ENCODE measurements around the gene FGF18. TPM values are rescaled to one million over a fixed set of nuclear protein-coding genes. Genes with fewer than 3 reads are reported as not detected.

The FGF18 gene
- total RNA-seq, 1 experiment from 2014 or later = 1.7 TPM

- no peaks in the 10 kb centered on the region for H3K9me3 ChIP-seq (ENCODE audit: control insufficient read depth, insufficient read depth, low read depth, low read length)
- no peaks in the 10 kb centered on the region for H3K4me1 ChIP-seq (ENCODE audit: control insufficient read depth, insufficient read depth, low read length)
- no peak overlapping the region for H3K27ac ChIP-seq (ENCODE audit: low read length)
- no peak for DNase-seq (ENCODE audit: low read depth, low spot score)
- no peak overlapping the region for H3K4me3 ChIP-seq (ENCODE audit: low read depth in 2 of 2, low read length in 2 of 2)
- ChIA-PET POLR2A (no interaction called here), CTCF (interaction anchor here (0.7 kb wide), 1 partner anchor 589 kb away, joined by 3 read pairs; no protein-coding TSS in a partner anchor)
- ATAC-seq = no peak
- TF ChIP-seq CTCF (IDR thresholded peaks at IDR 0.05) (no peak), REST (IDR thresholded peaks at IDR 0.05; ENCODE audit: insufficient read depth in 1 of 2, low read depth in 2 of 2, low read length in 1 of 2) (no peak), POLR2AphosphoS5 (IDR thresholded peaks at IDR 0.05; ENCODE audit: low read depth, low read length) (no peak), SIN3A (IDR thresholded peaks at IDR 0.05; ENCODE audit: borderline replicate concordance, insufficient read depth, low read depth, low read length) (no peak), TCF7L2 (IDR thresholded peaks at IDR 0.05; ENCODE audit: low read depth, low read length) (no peak)
- in situ Hi-C loops (cut with HindIII; ENCODE audit: low pct_unique_long_range_greater_than_20kb, low sequenced_read_pairs) = no loop called here
- H3K36me3 ChIP-seq (ENCODE audit: control insufficient read depth, insufficient read depth, low read length) = no peaks in the 10 kb centered on the region
- intact Hi-C loops (cut with micrococcal nuclease; ENCODE audit: unreplicated experiment) = no loop called here
- 0 out of 2 replicates have a peak, but pooled peaks cover 2% of the 10 kb centered on the region for H3K27me3 ChIP-seq (ENCODE audit: control insufficient read depth, insufficient read depth, low read length)
- no TSS peak for BruUV-seq (replicated peaks)
Measured at GRCh38 chr5:171474230-171474813, 54.9 kb downstream of the FGF18 start.

- DNase-seq (ENCODE audit: low read depth, low spot score) (no peak), ATAC-seq (no peak)
- H3K36me3 ChIP-seq (ENCODE audit: control insufficient read depth, insufficient read depth, low read length) = no peaks in the 10 kb centered on the region
- no peaks in the 10 kb centered on the region; the same call in 1 of the 2 replicates for H3K4me1 ChIP-seq (ENCODE audit: control insufficient read depth, insufficient read depth, low read length)
- no peak overlapping the region for H3K27ac ChIP-seq (ENCODE audit: low read length)
- ChIA-PET CTCF (no interaction called here), POLR2A (no interaction called here)
- in situ Hi-C loops (cut with HindIII; ENCODE audit: low pct_unique_long_range_greater_than_20kb, low sequenced_read_pairs) = no loop called here
- intact Hi-C loops (cut with micrococcal nuclease; ENCODE audit: unreplicated experiment) = no loop called here
- no peak overlapping the region for H3K4me3 ChIP-seq (ENCODE audit: low read depth in 2 of 2, low read length in 2 of 2)
- TF ChIP-seq REST (IDR thresholded peaks at IDR 0.05; ENCODE audit: insufficient read depth in 1 of 2, low read depth in 2 of 2, low read length in 1 of 2) (no peak), TCF7L2 (IDR thresholded peaks at IDR 0.05; ENCODE audit: low read depth, low read length) (no peak), SIN3A (IDR thresholded peaks at IDR 0.05; ENCODE audit: borderline replicate concordance, insufficient read depth, low read depth, low read length) (no peak), POLR2AphosphoS5 (IDR thresholded peaks at IDR 0.05; ENCODE audit: low read depth, low read length) (no peak), CTCF (IDR thresholded peaks at IDR 0.05) (no peak)
- no TSS peak for BruUV-seq (replicated peaks)
- 0 out of 2 replicates have a peak, but pooled peaks cover 2% of the 10 kb centered on the region for H3K27me3 ChIP-seq (ENCODE audit: control insufficient read depth, insufficient read depth, low read length)
- H3K9me3 ChIP-seq (ENCODE audit: control insufficient read depth, insufficient read depth, low read depth, low read length) = no peaks in the 10 kb centered on the region
Measured at GRCh38 chr5:171475596-171475995, 56.1 kb downstream of the FGF18 start.

All from Panc1 (cell line).